Measurements from ENCODE around the gene HELZ2.

DNA sequence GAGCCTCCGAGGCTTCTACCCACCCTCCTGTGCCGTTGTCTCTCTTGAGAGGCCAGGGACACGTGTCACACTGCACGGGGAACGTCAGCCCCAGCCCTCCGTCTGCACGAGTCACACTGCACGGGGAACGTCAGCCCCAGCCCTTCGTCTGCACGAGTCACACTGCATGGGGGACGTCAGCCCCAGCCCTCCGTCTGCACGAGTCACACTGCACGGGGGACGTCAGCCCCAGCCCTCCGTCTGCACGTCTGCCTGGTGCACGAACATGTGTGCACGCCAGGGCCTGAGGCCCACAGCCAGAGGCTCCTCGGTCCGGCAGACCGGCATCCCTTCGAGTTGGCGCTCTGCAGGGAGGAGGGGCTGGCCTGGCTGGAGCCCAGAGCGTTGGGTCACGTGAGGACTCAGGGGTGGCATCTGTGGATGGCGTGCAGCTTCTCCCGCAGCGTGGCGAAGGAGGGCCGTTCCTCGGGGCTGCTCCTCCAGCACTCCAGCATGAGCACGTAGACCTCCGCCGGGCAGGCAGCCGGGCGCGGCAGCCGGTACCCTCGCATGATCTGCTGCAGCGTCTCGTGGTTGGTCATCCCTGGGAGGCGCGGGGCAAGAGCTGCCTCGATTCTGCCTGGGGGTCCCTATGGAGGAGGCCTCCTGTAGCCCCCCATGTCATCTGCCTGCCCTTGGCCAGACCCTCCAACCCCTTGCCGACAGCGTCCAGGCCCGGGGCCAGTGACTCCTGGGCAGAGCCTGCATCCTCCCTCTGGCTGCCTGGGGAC, 33.4 kb downstream of the HELZ2 start:
- TF ChIP-seq, protein P1, sequence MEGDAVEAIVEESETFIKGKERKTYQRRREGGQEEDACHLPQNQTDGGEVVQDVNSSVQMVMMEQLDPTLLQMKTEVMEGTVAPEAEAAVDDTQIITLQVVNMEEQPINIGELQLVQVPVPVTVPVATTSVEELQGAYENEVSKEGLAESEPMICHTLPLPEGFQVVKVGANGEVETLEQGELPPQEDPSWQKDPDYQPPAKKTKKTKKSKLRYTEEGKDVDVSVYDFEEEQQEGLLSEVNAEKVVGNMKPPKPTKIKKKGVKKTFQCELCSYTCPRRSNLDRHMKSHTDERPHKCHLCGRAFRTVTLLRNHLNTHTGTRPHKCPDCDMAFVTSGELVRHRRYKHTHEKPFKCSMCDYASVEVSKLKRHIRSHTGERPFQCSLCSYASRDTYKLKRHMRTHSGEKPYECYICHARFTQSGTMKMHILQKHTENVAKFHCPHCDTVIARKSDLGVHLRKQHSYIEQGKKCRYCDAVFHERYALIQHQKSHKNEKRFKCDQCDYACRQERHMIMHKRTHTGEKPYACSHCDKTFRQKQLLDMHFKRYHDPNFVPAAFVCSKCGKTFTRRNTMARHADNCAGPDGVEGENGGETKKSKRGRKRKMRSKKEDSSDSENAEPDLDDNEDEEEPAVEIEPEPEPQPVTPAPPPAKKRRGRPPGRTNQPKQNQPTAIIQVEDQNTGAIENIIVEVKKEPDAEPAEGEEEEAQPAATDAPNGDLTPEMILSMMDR (conservative IDR thresholded peaks at IDR 0.05) = no peak
- TF ChIP-seq ZFX (IDR thresholded peaks at IDR 0.05) = no peak
